SK-N-SH treated with all-trans-retinoic acid at 6 μM for 48 hours (cell line): Measurements from ENCODE around the gene MRPL44.

Source experiments
- ARNTL ChIP-seq: fragments of 450-650 bp; formaldehyde crosslinking; IDR thresholded peaks from 2 replicates; pipeline ENCODE4 v1.5.0; 2020; ENCODE audit warnings: low read depth, mild to moderate bottlenecking, moderate library complexity, borderline replicate concordance
- BACH2 ChIP-seq: fragments of 250-450 bp; sonication (Bioruptor Pico); IDR thresholded peaks from 2 replicates; pipeline ENCODE4 v1.9.0; 2021; ENCODE audit warnings: mild to moderate bottlenecking, borderline replicate concordance
- CSDC2 ChIP-seq: fragments of 250-450 bp; sonication (Bioruptor Pico); IDR thresholded peaks from 2 replicates; pipeline ENCODE4 v1.5.0; 2020; ENCODE audit warnings: mild to moderate bottlenecking, moderate library complexity
- ESRRG ChIP-seq: fragments of 250-450 bp; sonication (Bioruptor Pico); IDR thresholded peaks from 2 replicates; pipeline ENCODE4 v1.6.1; 2021; ENCODE audit warnings: mild to moderate bottlenecking
- ISL1 ChIP-seq: fragments of 250-450 bp; sonication (Bioruptor Pico); IDR thresholded peaks from 2 replicates; pipeline ENCODE4 v2.1.2; 2022; ENCODE audit warnings: mild to moderate bottlenecking, moderate library complexity
- PPARA ChIP-seq: fragments of 250-450 bp; sonication (Bioruptor Pico); IDR thresholded peaks from 2 replicates; pipeline ENCODE4 v1.5.0; 2020; ENCODE audit warnings: mild to moderate bottlenecking, borderline replicate concordance
- RARB ChIP-seq: fragments of 250-450 bp; sonication (Bioruptor Pico); IDR thresholded peaks from 2 replicates; pipeline ENCODE4 v1.8.0; 2021; ENCODE audit warnings: mild to moderate bottlenecking, moderate library complexity
- SNAI2 ChIP-seq: fragments of 250-450 bp; sonication (Bioruptor Pico); IDR thresholded peaks from 2 replicates; pipeline ENCODE4 v1.5.0; 2020; ENCODE audit warnings: mild to moderate bottlenecking, moderate library complexity
- ZFP3 ChIP-seq: fragments of 250-450 bp; sonication (Bioruptor Pico); IDR thresholded peaks from 2 replicates; pipeline ENCODE4 v1.5.0; 2020; ENCODE audit warnings: mild to moderate bottlenecking, moderate library complexity
- ZFP30 ChIP-seq: fragments of 450-650 bp; formaldehyde crosslinking; IDR thresholded peaks from 2 replicates; pipeline ENCODE4 v1.5.0; 2022; ENCODE audit warnings: mild to moderate bottlenecking, moderate library complexity
- ZNF8 ChIP-seq: fragments of 450-650 bp; formaldehyde crosslinking; IDR thresholded peaks from 2 replicates; pipeline ENCODE4 v1.5.0; 2020; ENCODE audit warnings: mild to moderate bottlenecking, moderate library complexity
- TF ChIP-seq, protein P1 (sequence below): fragments of 250-450 bp; sonication (Bioruptor Pico); IDR thresholded peaks from 2 replicates; pipeline ENCODE4 v1.5.1; 2020; ENCODE audit warnings: low read depth, mild to moderate bottlenecking, moderate library complexity
- TF ChIP-seq, protein P2 (sequence below): fragments of 250-450 bp; sonication (Bioruptor Pico); IDR thresholded peaks from 2 replicates; pipeline ENCODE4 v1.8.0; 2020; ENCODE audit warnings: mild to moderate bottlenecking, moderate library complexity, borderline replicate concordance

DNA sequence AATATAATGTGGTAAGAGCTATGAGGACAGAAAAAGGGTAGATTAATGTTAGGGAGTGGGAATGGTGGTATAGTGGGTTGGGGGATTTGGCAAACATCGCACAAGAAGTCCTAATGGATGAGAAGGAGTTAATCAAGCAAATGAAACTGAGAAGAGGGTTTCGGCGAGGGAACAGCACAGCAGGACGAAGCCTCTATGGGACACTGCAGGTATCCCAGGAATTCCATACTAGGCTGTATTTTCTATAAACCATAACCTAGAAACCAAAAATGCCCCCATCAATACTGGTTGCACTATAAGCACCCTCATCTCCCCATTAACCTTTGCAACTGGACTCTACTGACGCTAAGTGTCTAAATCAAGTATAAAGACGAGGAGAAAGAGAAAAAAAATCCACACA, 22.4 kb upstream of the MRPL44 start:
- TF ChIP-seq ESRRG (CRISPR knock-in tag) (no peak), ZFP30 (no peak), ISL1 (CRISPR knock-in tag) (no peak), SNAI2 (CRISPR knock-in tag) (no peak), PPARA (CRISPR knock-in tag) (no peak), CSDC2 (CRISPR knock-in tag) (no peak), BACH2 (no peak), ZFP3 (no peak), ARNTL (CRISPR knock-in tag) (no peak), ZNF8 (CRISPR knock-in tag) (no peak), RARB (no peak)
- TF ChIP-seq, protein P1, sequence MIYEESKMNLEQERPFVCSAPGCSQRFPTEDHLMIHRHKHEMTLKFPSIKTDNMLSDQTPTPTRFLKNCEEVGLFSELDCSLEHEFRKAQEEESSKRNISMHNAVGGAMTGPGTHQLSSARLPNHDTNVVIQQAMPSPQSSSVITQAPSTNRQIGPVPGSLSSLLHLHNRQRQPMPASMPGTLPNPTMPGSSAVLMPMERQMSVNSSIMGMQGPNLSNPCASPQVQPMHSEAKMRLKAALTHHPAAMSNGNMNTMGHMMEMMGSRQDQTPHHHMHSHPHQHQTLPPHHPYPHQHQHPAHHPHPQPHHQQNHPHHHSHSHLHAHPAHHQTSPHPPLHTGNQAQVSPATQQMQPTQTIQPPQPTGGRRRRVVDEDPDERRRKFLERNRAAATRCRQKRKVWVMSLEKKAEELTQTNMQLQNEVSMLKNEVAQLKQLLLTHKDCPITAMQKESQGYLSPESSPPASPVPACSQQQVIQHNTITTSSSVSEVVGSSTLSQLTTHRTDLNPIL, result no peak
- TF ChIP-seq, protein P2, sequence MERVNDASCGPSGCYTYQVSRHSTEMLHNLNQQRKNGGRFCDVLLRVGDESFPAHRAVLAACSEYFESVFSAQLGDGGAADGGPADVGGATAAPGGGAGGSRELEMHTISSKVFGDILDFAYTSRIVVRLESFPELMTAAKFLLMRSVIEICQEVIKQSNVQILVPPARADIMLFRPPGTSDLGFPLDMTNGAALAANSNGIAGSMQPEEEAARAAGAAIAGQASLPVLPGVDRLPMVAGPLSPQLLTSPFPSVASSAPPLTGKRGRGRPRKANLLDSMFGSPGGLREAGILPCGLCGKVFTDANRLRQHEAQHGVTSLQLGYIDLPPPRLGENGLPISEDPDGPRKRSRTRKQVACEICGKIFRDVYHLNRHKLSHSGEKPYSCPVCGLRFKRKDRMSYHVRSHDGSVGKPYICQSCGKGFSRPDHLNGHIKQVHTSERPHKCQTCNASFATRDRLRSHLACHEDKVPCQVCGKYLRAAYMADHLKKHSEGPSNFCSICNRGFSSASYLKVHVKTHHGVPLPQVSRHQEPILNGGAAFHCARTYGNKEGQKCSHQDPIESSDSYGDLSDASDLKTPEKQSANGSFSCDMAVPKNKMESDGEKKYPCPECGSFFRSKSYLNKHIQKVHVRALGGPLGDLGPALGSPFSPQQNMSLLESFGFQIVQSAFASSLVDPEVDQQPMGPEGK, result no peak
